C1 segment of cervical spinal cord (tissue), 14 donors: Measurements from ENCODE around the gene PRRT1.

ENCODE experiments used
- DNase-seq, 14 donors: peaks; one replicate each; lab custom pipeline; 2025; lab: John Stamatoyannopoulos, UW

PRRT1 gene

DNA sequence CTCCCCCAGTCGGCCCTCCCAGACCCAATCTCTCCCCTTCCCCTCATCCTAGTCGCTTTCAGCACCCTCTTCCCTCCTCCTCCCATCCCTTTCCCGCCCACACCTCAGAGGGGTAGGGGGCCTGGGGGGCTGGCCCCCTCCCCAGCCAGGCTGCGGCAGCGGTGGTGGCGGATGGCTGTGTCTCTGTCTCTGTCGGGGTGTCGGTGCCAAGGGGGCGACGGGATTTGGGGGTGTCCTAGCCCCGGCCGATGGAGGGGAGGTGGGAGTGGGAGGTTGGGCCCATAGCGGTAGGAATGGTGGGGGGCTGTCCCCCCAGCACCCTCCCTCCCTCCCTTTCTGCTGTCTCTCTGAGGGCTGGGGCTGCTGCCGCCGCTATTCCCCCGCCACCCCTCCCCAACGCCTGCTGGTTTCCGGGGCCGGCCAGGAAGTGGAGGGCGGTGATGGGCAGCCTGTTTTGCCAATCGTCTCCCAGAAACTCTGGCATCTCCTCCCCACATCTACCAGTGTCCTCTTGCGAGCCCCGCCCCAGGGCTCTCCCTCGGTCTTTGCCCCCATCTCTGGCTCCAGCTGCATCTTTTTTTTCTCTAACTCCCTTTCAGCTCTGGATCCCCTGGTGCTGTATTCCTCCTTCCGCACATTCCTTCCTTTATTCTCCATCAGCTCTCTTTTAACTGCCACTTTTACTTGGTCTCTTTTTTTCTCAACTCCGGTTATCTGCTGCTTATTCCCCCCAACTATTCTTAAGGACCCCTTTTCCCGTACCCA is 24.2 kb upstream of the PRRT1 start, which contains the start of gene AGPAT1:
Gene AGPAT1 (minus strand): TSS at position 374 of the 765 bp plus-strand sequence. CDS start 4,588 bp downstream, outside the sequence.
- DNase-seq, result peak; percentile 37 to 98 (median 95)

DNA sequence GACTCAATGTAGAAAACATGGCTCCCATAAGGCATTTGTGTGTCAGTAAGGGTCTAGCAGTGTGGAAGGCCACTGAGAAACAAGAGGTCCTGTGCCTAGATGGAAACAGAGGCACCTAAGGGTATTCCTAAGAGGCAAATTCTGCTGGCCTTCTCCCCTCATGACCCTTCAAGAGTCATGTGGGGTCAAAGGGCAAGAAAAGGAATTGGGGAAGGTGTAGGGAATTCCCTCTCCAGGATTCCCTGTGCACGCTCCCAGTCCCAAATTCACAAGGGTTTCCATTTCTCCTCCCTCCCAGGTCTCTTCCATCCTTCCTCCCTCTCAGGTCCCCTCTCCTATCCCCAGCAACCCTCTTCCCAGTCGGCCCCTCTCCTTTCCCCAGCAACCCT is 23.6 kb upstream of the PRRT1 start:
- DNase-seq, result no peak

DNA sequence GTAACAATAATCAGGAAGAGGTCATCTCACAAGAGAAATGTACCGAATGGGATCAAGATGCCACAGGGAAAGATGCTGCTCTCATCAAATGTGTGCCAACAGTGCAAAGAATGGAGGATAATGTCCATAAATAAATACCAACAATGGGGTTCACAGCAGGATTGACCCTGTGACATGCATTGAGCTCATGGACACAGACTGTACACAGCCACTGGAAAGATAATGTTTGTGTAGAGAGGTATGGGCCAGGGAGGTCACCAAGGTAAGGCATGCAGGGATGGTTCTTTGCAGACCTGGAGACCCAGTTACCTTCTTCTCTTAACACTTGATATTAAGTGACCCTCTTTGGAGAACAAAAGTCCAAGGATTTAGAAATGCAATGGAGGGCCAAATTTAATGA is 22.7 kb upstream of the PRRT1 start:
- no peak for DNase-seq

DNA sequence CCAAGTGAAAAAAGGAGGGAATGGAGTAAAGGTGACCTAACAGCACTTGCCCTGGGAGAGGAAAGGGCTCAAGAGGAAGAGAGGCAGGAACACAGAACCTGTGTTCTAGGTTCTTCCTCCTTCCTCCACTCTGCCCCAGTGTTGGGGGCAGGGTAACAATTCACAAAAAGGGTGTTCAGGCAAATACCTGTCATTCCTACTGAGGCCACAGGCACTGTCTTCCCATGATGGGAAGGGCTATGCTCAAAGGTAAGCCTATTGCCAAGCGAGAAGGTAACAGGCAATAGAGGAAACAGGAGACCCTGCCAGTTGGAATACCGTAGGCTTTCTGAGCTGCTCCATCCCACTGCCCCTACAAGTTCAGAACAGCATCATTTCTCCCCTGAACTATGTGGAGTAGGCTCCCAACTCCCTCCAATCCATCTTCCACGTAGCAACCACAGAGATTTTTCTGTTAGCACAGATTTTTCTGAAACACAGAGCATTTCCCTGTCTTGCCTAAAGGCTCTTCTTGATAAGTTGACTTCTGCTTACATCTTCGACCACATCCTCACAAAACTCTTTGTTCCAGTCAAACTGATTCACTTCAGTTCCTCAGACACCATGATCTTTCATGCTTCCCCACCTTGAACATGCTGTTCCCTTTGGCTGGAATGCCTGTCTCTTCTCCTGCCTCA is 21.4 kb upstream of the PRRT1 start:
- no peak for DNase-seq

DNA sequence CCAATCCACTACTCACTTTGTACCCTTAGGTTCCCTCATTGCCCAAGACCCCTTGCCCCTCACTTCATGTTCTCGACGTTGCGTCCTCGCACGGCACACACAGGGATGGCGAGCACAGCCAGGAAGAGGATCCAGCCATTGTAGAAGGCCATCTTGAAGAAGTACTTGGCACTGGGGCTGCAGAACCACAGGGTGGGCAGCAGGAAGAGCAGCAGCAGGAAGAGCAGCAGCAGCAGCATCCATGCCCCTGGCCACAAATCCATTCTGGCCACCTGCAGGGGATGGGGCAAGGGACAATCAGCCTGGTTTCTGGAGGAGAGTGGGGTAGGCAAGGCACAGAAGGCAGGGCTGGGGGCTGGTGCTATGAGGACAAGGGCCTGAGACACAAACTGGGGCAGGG is 19.5 kb upstream of the PRRT1 start:
- DNase-seq, result no peak

DNA sequence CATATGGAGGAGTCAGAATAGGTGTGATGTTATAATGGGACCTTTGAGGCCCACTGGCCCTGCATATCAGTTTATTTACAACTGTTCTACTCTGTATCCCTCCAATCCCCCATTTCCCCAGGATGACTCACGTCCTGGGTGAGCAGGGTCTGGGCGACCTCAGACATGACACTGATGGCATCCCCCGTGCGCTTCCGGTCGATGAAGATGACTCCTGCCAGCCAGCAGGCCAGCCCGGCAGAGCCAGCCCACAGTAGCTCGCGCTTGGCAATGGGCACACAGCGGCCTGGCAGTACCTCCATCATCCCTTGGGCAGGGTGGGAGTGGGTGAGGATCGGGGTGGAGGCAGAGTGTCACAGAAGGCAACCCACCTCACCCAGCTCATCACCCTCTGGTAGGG is 18.6 kb upstream of the PRRT1 start:
- no peak for DNase-seq

DNA sequence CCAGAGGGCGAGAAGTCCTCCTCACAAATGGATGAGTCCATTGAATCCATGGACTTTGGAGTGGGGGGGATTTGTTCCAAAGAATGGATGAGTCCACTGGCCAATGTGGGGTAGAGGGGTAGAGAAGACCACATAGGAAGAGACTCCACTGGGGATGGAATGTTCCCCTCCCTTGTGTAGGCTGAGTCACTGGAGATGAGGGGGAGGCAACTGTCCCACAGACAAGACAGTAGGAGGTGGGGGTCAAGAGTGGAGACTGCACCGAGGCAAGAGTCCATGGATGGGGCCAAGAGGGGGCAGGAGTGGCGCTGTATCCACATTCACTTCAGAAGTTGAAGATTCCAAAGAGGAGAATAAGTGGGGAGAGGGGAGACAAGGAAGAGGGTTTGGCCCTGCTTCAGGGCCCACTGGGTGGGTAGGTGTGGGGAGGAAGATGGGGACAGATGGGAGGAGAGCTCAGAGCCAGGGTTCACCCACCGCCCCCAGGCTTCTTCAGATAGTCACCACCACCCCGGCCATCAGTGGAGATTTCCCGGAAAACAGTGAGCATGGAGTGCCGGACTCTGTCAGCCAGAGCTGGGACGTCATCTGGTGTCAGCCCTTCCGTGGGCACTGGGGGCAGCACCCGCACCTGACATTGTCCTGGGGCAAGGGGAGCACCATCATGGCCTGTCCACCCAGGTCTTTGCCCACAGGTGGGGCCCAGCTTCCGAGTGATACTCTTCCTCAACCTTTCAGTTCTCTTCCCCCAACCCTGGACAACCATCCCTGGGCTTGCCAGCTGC is 17.3 kb upstream of the PRRT1 start:
- DNase-seq, result no peak

DNA sequence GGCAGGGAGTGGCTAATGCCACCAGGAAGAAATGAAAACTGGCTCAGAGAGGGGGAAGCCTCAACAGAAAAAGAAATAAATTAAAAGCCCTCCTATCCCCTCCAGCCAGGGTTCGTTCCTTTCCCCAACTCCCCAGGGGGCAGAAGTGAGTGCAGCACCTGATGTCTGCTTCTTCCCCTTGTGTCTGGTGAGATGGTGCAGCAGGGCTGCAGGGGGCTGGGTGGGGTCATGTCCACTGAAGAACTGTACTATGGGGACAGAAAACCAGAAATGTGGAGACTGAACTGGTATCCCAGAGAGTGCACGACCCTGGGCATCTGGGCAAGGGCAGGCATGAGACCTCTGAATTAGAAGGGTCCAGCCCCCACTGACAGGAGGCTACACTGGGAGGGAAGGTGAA is 16.6 kb upstream of the PRRT1 start:
- DNase-seq, result no peak

DNA sequence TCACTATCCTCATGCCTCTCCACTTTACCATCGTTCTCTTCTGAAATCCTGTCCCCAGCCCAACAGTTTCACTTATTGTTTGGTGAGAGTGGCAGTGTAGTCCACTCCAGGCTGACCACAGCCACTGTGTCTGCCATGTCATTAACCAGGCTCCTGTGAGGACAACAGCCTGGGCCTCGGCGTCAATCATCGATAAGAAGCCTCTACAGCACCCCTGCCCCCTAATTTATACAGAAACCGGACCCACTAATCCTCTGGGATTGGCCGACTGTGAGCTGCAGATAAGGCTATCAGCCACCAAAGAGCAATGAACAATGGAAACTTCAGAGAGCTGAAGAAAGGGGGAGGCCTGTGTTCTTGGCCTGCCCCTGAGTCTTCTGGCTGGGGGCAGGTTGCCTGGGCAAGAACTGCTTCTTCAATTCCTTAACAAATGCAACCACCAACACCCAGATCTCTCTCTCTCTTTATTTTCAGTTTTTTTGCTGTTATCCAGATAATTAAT is 16.1 kb upstream of the PRRT1 start:
- DNase-seq, result no peak

DNA sequence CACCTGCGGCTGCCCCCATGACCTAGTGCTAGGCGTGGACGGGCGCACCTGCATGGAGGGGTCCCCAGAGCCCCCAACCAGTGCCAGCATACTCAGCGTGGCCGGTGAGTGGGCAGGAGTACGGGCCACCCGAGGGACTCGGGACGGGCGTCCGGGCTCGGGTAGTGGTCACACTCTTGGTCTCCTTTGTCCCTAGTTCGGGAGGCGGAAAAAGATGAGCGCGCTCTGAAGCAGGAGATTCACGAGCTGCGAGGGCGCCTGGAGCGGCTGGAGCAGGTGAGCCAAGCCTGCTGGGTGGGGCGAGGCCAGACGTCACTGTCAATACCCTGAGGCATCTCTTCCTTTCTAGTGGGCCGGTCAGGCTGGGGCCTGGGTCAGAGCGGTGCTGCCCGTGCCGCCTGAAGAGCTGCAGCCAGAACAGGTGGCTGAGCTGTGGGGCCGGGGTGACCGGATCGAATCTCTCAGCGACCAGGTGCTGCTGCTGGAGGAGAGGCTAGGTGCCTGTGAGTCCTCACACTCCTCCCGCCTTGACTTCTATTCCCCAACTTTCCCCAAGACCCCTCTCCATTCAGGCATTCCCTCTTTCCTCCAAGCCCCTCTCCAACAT is 15.5 kb upstream of the PRRT1 start:
- DNase-seq, result no peak

DNA sequence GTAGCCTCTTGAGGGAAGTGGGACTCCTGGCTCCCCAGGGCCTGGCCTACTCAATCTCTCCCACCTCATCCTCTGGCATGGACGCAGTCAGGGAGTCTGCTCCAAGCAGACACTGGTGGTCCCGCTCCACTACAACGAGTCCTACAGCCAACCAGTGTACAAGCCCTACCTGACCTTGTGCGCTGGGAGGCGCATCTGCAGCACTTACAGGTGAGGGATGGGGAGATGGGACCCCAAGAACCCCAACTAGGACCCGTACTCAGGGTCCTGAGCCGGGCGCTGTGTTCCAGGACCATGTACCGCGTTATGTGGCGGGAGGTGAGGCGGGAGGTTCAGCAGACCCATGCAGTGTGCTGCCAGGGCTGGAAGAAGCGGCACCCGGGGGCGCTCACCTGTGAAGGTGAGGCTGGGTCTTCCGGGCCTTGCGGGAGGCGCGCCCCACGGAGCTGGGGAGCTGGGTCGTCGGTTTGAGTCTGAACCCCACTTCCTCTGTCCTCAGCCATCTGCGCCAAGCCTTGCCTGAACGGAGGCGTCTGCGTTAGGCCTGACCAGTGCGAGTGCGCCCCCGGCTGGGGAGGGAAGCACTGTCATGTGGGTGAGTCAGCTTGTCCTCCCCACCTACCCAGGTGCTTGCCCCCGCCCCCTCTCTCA is 14.8 kb upstream of the PRRT1 start:
- DNase-seq, result no peak

DNA sequence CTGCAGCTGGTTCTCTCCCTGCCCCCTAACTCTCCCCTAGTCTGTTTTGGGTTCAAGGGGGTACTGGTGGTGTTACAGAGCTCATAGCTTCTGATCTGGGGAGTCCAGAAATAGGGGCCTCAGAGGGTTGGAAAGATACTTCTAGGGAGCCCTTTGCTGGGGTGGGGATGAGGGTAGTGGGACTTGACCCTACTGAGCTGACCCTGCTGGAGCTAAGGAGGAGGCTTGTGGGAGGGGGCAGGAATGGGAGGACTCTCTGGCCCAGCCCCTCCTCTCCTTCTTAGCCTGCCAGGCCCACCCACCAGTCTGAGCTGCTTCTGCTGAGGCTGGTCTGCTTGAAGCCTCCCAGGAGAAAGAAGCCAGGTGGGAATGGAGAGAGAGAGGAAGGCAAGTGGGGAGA is 12.6 kb upstream of the PRRT1 start, which contains the start of gene EGFL8:
Gene EGFL8 (plus strand): TSS at position 301 of the 400 bp plus-strand sequence. CDS start 1,571 bp downstream, outside the sequence.
- DNase-seq, result no peak

DNA sequence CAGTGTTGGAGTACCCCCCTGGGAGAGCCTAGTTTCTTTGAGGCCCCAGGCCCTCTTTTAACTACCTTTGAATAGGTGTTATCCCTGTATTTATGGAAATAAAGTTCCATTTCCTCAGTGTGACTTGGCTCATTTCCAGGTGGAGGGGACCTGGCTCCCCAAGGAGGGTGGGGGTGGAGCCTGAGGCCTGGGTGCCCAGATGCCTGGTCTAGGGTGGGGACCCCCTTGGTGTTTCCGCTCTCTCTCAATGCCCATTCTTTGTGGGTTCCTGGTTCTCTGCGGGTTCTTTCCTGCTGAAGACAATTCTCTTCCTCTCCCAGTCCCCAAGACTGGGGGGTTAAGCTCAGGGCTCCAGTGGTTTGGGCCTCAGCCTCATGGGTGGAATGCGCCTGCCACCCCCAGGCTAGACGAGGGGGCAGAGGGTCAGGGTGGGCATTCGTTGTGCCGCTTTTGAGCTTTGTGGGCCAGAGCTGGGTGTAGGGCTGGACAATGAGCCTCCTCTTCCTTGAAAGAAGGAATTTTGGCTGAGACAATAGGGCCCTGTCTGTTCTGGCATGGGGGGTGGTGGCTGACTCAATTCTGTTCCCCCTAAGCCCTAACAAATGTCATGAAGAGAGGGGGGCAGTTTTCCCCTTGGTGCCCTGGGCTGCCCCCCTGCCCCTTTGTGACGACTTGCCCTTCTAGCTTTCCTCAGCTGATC is 12.0 kb upstream of the PRRT1 start:
- peak in 1 of 14 donors; percentile 52 for DNase-seq

DNA sequence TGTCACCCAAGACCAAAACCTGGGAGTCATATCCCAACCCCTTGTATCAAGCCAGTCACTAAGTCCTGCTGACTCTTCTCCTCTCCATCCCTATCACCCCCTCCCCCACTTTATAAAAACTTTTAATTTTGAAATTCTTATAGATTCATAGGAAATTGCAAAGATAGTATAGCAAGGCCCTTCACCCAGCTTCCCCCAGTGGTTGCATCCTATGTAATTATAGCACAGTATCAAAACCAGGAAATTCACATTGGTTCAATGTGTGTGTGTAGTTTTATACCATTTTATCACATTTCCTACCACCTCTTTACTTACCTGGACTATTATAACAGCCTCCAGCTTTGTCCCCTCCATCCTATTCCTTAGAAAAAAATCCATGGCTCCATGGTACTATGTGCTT is 6.3 kb upstream of the PRRT1 start:
- DNase-seq, result no peak

DNA sequence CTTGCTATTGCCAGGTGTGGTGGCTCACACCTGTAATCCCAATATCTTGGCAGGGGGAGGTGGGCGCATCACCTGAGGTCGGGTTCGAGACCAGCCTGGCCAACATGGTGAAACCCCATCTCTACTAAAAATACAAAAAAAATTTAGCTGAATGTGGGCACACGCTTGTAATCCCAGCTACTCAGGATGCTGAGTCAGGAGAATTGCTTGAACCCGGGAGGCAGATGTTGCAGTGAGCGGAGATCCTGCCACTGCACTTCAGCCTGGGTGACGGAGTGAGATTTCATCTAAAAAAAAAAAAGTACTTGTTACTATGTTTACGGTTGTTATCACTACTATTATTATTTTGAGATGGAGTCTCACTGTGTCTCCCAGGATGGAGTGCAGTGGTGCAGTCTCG is 5.2 kb upstream of the PRRT1 start:
- no peak for DNase-seq

DNA sequence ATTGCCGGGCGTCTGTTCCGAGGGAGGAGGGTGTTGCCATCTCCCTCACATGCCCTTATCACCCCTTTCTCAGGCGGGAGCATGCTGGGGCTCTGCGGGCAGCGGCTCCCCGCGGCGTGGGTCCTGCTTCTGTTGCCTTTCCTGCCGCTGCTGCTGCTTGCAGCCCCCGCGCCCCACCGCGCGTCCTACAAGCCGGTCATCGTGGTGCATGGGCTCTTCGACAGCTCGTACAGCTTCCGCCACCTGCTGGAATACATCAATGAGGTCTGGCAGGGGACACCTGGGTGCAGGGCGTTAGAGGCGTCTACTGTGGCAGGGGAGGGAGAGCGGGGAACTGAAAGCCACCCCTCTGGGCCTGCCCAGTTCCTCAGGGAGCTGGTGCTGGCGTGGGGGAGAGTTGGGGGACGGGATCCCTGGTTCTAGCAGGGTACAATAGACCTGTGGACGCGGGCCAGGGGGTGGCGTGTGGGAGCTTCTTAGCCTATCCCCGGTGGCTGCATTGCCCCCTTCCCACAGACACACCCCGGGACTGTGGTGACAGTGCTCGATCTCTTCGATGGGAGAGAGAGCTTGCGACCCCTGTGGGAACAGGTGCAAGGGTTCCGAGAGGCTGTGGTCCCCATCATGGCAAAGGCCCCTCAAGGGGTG is 2.9 kb upstream of the PRRT1 start:
- peak in 7 of 14 donors; percentile 50 to 76 (median 63) for DNase-seq

DNA sequence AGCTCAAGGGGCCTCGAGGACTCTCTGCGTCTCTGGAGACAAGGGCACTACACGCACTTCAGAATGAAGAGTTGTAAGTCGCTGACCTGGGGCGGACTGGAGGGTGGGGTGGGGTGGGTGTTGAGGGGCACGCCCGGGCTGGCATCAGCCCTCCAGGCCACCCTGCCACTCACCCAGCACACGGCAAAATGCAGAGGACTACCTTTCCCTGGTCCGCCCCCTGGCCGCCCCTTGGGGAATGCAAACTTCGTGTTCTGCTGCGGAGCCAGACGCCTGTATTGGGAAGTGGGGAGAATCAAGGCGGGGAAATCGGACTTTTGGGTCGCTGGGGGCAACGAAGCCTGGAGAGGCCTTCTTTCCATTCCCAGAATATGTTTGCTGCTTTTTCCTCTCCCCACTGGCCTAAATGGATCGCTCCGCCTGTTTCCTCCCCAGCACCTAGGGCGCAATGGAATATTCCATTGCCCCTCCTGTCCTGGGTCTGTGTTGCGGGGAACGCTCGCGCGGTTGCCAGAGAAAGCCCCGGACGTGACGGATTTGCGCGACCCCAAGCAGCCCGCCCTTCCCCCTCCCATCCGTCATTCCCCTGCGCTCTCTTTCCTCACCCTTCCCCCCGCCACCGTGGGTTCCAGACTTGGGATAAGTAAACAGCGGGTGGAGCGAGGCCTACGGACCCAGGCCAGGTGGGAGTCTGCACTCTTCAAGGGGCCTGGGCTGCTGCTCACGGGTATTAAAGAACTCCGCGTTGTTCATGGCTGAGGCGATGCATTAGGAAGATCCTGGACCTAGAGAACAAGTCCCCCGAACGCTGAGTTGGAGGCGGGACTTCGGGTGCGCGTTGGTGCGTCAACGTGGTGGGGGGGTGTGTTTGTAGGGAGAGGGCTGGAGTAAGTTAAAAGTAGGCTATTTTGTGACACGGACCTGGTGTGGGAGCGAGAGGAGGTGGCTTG is 2.1 kb upstream of the PRRT1 start, which contains the start of gene PPT2:
Gene PPT2 (plus strand): TSS at position 578 of the 950 bp plus-strand sequence. CDS start 454 bp downstream, outside the sequence.
- DNase-seq, result peak in 13 of 14 donors; percentile 51 to 94 (median 78)

DNA sequence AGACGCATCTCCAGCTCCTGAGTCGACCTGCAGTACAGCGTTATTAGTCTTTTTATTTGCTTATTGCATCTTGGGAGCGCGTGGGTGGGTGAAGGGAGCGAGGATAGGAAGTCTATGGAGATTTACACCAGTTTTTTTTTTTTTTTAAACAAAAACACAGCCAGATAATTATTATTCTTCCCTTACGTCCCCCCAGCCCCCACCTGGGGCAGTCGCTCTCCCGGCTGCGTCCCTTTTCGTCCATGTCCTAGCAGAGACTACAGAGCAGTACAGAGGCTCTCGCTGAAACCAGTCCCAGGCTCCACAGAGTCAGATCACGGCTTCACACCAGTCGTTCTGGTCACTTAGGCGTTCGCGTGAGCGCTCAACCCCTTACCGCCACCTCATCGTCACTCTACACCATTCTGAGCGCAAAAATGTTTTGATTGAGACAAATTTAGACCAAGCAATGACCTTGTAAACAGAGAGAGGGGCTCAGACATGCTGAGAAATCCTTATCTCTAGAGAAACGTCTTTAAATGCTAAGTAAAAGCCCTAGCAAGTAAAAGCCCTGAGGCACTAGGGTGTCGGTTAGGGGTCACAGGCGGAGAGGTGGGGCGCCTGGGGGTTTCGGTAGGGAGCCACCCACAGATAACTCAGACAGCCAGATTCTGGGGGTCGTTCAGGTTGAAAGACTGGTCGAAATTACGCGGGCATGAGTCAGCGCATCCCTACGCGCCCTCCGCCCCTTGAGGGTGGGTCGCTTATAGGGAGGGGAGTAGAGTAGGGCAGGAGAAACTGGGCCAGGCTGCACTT is 1.2 kb upstream of the PRRT1 start:
- peak in 4 of 14 donors; percentile 25 to 62 (median 46) for DNase-seq
